GM19455 (cell line): ENCODE results near the gene STAB1.

Experiments
- ATAC-seq: cut with Tn5 transposase; IDR thresholded peaks from one replicate; pipeline ENCODE4 v1.9.1; 2021; ENCODE audit not compliant: unreplicated experiment

The STAB1 gene

GRCh38 chr3:52532838-52533622 lies 37.9 kb downstream of the STAB1 start:
- peak; percentile 6 for ATAC-seq

GRCh38 chr3:52533623-52534280 lies 38.6 kb downstream of the STAB1 start, which contains the start of gene NT5DC2:
NT5DC2 (minus strand) TSS chr3:52533857; CDS start chr3:52533737, 120 bp downstream.
- ATAC-seq: peak; percentile 34

- ATAC-seq: no peak
Measured at GRCh38 chr3:52534281-52535183, 39.4 kb downstream of the STAB1 start.

DNA sequence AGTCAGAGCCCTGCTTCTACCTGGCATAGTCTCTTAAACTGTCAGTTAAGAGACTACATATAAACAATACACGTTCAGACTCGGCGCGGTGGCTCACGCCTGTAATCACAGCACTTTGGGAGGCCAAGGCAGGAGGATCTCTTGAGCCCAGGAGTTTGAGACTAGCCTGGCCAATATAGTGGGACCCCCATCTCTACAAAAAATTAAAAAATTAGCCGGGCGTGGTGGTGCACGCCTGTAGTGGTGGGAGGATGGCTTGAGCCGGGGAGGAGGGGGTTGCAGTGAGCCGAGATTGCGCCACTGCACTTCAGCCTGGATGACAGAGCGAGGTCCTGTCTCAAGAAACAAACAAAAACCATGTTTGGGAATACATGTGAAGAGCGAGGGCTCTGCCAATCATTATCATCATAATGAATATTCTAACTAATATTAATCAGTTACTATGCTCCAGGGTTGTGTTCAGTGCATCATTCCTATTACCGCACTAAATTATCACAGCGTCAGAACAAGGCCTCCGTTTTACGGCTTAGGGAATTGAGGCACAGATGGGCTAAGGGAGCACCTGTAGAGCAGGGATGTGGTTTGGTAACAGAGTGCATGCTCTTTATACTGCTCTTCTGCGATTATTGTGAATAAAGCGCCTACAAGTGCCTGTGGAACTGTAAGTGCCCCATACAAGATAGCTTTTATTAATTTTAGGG lies 40.4 kb downstream of the STAB1 start:
- no peak for ATAC-seq

DNA sequence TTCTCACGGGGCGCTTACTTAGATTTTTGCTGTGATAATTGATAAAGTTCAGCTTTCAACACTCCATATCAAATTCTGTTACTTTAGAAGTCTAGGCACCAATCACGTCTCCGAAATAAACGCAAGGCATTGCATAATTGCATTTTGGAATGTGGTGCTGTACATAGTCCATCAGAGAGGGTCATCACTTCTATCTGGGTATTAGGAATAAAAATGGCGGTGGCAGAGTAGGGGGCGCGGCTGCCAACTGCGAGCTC lies 40.9 kb downstream of the STAB1 start:
- ATAC-seq: no peak

- peak; percentile 81 for ATAC-seq
Measured at GRCh38 chr3:52536369-52537164, 41.4 kb downstream of the STAB1 start, which contains the start of gene UQCC5. UQCC5 (plus strand) TSS chr3:52536605; CDS start chr3:52536756, 151 bp downstream.

DNA sequence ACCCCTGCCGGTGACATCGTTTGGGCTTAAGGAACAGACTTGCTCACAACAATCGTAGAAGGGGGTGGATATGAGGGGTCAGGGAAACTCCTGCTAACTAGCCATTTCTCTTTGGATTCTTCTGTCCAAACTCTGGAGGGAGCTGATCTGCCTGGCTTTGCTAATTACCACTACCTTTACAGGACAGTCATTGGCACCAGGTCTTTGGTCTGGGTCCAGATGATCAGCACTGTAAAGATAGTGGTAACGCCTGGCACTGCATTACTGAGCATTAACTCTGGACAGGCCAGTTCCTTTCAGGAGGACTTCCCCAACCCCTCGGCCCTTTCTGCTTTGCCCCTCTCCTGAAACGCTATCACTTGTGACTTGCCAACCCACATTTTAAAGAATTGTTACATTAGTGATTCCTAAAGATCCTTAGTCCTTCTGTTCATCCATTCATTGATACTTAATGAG lies 42.1 kb downstream of the STAB1 start:
- no peak for ATAC-seq

DNA sequence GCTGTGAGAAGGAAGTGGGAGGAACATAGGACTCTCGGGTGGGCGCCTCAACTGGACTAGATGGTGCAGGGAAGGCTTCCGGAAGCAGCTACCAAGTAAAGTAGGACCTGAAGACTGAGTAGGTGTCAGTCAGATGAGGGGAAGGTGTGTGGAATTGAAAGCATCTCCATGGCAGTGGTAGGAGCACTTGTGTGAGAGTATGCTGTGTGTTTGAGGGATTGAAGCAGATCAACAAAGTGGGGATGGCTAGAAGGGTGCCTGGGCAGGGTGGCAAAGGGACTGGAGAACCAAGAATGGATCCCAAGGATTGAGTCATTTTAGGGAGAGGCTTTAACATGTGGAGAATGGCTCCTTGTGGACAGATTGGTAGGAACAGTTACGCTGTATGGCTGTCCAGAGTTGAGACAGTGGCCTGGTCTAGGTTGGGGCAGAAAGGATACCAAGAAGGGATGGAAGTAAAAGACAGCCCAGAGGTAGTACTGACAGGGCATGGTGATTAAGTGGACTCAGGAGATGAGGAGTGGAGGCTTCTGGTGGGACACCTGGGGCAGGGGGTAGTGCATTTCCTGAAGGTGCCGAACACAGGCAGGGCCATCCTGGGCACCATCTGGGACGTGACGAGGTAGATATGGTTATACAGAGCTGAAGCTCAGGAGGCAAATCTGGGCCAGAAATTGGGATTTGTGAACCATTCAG lies 42.7 kb downstream of the STAB1 start:
- ATAC-seq: no peak

- ATAC-seq: no peak
Measured at GRCh38 chr3:52539010-52539653, 44.0 kb downstream of the STAB1 start.

DNA sequence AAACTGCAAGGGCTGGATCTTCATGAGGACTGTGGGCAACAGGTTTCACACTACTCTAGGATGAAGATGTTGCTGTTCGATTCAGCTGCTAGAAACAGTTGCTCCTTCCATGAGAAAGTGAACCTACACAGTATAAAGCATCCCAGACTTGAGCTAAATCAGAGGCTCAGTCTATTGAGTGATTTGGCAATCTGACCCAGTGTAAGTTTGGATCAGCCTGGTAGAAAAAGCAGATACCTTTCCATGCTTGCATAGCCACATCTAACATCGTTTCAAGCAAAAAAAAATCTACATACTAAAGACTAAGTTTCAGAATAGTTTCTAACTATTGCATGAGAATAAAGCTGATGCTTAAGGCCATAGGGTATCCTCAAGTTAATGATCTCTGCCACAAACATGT lies 45.9 kb downstream of the STAB1 start:
- no peak for ATAC-seq

- ATAC-seq: no peak
Measured at GRCh38 chr3:52544937-52545336, 49.8 kb downstream of the STAB1 start.

DNA sequence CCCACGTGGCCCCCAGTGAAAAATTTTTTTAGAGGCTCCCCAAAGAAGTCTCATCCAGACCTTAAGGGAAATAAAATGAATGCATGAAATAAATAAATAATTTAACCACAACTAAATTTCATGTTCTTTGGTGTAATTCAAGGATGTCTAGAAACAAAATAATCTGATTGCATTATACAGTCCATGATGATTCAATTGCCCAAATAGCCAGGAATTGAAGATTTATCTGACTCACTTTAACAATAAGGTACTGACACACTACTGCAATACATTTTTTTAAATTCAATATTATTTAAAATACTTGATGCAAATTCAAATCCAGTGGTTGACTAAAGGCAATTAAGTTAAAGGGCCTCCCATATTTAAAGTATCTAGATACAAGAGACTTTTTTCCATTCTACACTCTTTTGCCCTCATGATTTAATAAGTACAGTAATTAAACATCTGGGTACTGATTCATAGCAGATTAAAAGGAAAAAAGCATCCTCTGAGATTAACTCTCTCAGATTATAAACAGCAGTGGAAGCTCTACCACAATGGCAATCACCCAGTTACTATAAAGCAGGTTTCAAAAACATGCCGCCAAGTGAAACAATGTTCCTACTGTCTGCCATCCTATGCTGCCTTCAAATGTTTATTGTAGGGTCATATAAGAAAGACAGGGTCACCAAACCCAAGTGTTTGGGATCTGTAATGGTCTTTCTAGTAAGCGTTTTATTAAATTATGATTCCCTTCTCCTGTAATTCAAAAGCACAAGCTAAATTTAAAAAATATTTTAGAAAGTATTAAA lies 51.2 kb downstream of the STAB1 start:
- ATAC-seq: no peak

DNA sequence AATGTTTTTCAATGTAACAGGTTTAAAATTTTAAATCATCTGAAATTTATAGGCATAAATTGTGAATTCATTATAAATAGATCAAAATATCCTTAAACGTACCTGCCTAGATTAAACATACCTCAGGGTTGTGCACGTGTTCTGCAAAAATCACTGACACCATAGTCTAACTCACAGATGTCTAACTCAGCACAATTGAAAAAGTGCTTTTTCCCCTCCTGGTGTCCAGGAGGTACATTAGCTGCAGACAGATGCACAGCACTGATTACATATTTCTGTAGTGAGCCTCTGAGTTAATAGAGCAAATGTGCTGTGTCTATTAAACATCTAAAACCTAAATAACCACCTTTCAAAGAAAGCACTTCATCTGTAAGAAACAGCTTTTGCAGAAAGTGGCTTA lies 52.0 kb downstream of the STAB1 start:
- no peak for ATAC-seq

DNA sequence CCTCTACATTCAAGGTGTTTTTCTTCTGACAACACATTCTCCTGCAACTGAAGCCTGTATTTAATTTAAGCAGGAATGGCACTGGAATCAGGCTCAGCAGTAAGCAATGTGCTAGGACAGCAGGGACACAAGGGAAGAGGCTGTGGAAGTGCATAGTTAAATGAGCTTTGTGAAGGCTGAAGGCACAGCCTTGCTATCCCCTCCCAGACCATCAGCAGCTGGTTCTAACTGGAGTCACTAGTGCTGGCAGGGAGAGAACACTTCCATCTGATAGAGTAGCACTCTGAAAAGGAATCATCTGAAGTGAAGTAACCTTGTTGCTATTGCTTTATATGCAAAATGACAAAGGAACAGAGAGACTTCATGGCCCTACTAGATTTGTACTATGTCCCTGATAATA lies 56.0 kb downstream of the STAB1 start:
- no peak for ATAC-seq

DNA sequence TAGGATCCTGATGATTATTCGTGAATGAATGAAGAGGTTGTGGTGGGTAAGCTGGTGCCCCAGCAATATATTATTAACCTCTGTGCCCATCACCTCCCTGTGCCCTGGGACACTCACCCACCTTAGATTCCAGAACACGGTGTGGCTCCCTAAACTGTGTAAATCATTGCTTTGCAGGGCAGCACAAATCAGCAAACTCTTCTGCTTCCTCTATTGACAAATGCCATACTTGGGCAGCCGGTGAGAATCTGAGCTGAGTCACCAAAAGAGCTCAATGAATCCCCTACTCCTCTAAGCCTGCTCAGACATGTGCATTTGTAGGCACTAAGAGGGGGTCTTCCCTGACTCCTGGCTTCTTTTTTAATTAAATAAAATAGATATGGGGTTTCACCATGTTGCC lies 57.0 kb downstream of the STAB1 start:
- ATAC-seq: no peak

GRCh38 chr3:52554026-52554755 lies 59.1 kb downstream of the STAB1 start:
- no peak for ATAC-seq

- no peak for ATAC-seq
Measured at GRCh38 chr3:52555056-52555455, 59.9 kb downstream of the STAB1 start.
